ENCODE data around the gene ZNF79. TPM values are rescaled to one million over a fixed set of nuclear protein-coding genes. Genes with fewer than 3 reads are reported as not detected.
A peak's percentile ranks its signal among the peaks of the same experiment; 100 is the strongest.

Gene ZNF79
- total and polyA plus RNA-seq, 9 of the 15 experiments (the other 6 are each of a cell fraction or from before 2014, with no cell fraction given) = 0.62 to 7.0 (median 4.1) TPM

DNA sequence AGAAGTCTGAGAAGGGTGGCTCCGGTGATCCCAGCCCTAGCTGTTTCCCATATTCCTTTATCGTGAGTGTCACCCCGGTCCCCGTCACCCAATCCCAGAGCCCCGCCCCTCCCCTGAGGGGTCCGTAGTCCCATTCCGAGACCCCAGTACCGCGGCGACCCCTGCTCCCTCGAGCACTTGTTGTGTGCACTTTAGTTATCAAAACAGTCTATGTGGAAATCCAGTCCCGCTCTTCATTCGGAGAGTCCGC lies 27.4 kb downstream of the ZNF79 start (continued):
- TF ChIP-seq, protein P1, sequence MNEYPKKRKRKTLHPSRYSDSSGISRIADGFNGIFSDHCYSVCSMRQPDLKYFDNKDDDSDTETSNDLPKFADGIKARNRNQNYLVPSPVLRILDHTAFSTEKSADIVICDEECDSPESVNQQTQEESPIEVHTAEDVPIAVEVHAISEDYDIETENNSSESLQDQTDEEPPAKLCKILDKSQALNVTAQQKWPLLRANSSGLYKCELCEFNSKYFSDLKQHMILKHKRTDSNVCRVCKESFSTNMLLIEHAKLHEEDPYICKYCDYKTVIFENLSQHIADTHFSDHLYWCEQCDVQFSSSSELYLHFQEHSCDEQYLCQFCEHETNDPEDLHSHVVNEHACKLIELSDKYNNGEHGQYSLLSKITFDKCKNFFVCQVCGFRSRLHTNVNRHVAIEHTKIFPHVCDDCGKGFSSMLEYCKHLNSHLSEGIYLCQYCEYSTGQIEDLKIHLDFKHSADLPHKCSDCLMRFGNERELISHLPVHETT (CRISPR knock-in tag; conservative IDR thresholded peaks at IDR 0.05 in 1 of 2, IDR thresholded peaks at IDR 0.05 in 1 of 2) = peak in 1 of 2 experiments; percentile 30; a peak in 1 of 4 replicates
- TF ChIP-seq, protein P2, sequence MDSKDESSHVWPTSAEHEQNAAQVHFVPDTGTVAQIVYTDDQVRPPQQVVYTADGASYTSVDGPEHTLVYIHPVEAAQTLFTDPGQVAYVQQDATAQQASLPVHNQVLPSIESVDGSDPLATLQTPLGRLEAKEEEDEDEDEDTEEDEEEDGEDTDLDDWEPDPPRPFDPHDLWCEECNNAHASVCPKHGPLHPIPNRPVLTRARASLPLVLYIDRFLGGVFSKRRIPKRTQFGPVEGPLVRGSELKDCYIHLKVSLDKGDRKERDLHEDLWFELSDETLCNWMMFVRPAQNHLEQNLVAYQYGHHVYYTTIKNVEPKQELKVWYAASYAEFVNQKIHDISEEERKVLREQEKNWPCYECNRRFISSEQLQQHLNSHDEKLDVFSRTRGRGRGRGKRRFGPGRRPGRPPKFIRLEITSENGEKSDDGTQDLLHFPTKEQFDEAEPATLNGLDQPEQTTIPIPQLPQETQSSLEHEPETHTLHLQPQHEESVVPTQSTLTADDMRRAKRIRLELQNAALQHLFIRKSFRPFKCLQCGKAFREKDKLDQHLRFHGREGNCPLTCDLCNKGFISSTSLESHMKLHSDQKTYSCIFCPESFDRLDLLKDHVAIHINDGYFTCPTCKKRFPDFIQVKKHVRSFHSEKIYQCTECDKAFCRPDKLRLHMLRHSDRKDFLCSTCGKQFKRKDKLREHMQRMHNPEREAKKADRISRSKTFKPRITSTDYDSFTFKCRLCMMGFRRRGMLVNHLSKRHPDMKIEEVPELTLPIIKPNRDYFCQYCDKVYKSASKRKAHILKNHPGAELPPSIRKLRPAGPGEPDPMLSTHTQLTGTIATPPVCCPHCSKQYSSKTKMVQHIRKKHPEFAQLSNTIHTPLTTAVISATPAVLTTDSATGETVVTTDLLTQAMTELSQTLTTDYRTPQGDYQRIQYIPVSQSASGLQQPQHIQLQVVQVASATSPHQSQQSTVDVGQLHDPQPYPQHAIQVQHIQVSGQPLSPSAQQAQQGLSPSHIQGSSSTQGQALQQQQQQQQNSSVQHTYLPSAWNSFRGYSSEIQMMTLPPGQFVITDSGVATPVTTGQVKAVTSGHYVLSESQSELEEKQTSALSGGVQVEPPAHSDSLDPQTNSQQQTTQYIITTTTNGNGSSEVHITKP (IDR thresholded peaks at IDR 0.05; ENCODE audit: partially characterized antibody) = peak; percentile 38
- peak in 1 of 2 experiments; percentile 1; a peak in 1 of 4 replicates for TF ChIP-seq MAZ (CRISPR knock-in tag; conservative IDR thresholded peaks at IDR 0.05 in 1 of 2, IDR thresholded peaks at IDR 0.05 in 1 of 2)
